Activated naive CD4-positive, alpha-beta T cell treated with anti-CD3 and anti-CD28 coated beads, Interleukin-2, amount 50 U/mL, for 24 hours (primary cell): ENCODE results near the gene CTDSP1.

Experiments
- H3K27ac Mint-ChIP-seq: one replicate; pipeline ENCODE4 v1.8.0; 2021; ENCODE audit warnings: mild to moderate bottlenecking, mixed read lengths
- H3K27me3 Mint-ChIP-seq: one replicate; pipeline ENCODE4 v1.8.0; 2021; ENCODE audit warnings: mixed read lengths
- H3K36me3 Mint-ChIP-seq: one replicate; pipeline ENCODE4 v1.8.0; 2021; ENCODE audit warnings: mixed read lengths
- H3K4me1 Mint-ChIP-seq: one replicate; pipeline ENCODE4 v1.8.0; 2021; ENCODE audit warnings: mixed read lengths
- H3K4me3 Mint-ChIP-seq: one replicate; pipeline ENCODE4 v1.8.0; 2021; ENCODE audit warnings: mild to moderate bottlenecking, mixed read lengths
- H3K9me3 Mint-ChIP-seq: one replicate; pipeline ENCODE4 v1.8.0; 2021; ENCODE audit warnings: mixed read lengths

CTDSP1 gene

DNA sequence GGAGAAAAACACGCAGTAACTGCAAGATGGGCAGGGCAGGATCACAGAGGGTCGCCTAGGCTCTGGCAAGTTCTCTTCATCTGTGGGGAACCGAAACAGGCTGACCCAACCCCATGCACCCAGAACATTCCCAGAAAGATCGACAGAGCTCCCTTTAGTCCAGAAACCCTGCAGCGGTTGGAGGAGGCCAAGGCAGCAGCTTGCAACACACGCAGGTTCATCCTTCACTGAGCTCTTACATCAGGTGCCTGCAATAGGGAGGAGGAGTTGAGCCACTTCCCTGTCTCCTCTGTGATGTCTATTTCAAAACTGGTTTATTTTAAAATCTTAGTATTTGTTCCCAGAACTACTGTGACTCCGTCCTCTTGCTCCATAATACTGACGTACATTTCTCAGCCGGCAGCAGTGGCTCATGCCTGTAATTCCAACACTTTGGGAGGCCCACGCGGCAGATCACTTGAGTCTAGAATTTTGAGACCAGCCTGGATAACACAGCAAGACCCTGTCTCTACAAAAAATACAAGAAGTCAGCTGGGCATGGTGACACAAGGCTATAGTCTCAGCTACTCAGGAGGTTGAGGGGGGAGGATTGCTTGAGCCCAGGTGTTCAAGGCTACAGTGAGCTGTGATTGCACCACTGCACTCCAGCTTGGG is 29.1 kb upstream of the CTDSP1 start:
- Mint-ChIP-seq H3K9me3 (no peaks in the 10 kb centered on the region), H3K27ac (no peak overlapping the region), H3K36me3 (no peaks in the 10 kb centered on the region), H3K4me3 (no peak overlapping the region), H3K4me1 (peaks cover 28% of the 10 kb centered on the region), H3K27me3 (no peaks in the 10 kb centered on the region)

DNA sequence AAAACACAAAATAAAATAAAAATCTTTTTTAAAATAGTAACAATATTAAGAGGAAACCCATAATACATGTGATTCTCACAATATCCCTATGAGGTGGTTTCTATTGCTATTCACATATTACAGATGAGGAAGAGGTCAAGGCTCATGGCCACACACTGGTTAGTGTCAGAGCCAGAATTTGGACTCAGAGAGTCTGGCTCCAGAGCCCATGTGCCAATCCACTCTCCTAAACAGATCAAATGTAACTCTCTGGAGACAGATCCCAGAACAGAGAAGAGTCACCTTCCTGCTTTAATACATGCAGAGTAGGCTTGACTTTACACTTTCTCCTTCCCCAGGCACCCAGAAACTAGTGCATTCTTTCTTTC is 27.7 kb upstream of the CTDSP1 start:
- no peaks in the 10 kb centered on the region for H3K27me3 Mint-ChIP-seq
- peaks cover 26% of the 10 kb centered on the region for H3K4me1 Mint-ChIP-seq
- no peaks in the 10 kb centered on the region for H3K9me3 Mint-ChIP-seq
- H3K27ac Mint-ChIP-seq: no peak overlapping the region
- no peak overlapping the region for H3K4me3 Mint-ChIP-seq
- H3K36me3 Mint-ChIP-seq: no peaks in the 10 kb centered on the region

DNA sequence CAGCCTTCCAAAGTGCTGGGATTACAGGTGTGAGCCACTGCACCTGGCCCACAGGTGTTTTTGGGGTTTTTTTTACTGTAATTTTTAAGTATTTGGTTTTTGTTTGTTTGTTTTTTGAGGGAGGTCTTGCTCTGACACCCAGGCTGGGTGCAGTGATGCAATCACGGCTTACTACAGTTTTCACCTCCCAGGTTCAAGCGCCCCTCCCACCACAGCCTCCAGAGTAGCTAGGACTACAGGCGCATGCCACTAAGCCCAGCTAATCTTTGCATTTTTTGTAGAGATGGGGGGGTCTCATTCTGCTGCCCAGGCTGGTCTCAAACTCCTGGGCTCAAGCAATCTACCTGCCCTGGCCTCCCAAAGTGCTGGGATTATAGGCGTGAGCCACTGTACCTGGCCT is 24.9 kb upstream of the CTDSP1 start:
- H3K4me3 Mint-ChIP-seq: no peak overlapping the region
- no peak overlapping the region for H3K27ac Mint-ChIP-seq

DNA sequence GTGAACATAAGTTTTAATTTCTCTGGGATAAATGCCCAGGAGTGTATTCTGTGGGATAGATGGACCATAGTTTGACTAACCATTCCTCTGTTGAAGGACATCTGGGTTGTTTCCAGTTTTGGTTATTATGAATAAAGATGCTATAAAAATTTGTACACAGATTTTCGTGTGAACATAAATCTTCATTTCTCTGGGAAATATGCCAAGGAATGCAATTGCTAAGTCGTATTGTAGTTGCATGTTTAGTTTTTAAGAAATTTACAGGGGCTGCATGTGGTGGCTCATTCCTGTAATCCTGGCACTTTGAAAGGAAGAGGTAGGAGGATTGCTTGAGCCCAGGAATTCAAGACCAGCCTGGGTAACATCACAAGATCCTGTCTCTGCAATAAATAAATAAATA is 24.5 kb upstream of the CTDSP1 start:
- no peak overlapping the region for H3K27ac Mint-ChIP-seq
- peaks cover 2% of the 10 kb centered on the region for H3K4me1 Mint-ChIP-seq
- H3K4me3 Mint-ChIP-seq: no peak overlapping the region
- H3K27me3 Mint-ChIP-seq: no peaks in the 10 kb centered on the region
- no peaks in the 10 kb centered on the region for H3K9me3 Mint-ChIP-seq
- H3K36me3 Mint-ChIP-seq: no peaks in the 10 kb centered on the region

More for the DNA sequence above, 24.9 kb upstream of the CTDSP1 start:
- Mint-ChIP-seq H3K36me3 (no peaks in the 10 kb centered on the region), H3K4me1 (peaks cover 6% of the 10 kb centered on the region), H3K27me3 (no peaks in the 10 kb centered on the region), H3K9me3 (no peaks in the 10 kb centered on the region)

GRCh38 chr2:218378053-218378452 is 21.6 kb upstream of the CTDSP1 start:
- Mint-ChIP-seq H3K4me3 (no peak overlapping the region), H3K9me3 (no peaks in the 10 kb centered on the region), H3K27ac (no peak overlapping the region), H3K27me3 (no peaks in the 10 kb centered on the region), H3K36me3 (no peaks in the 10 kb centered on the region), H3K4me1 (peaks cover 3% of the 10 kb centered on the region)

- no peak within 1 kb of the TSS for H3K4me3 Mint-ChIP-seq
- H3K9me3 Mint-ChIP-seq: no peaks in the 10 kb centered on the region
- H3K36me3 Mint-ChIP-seq: no peaks in the 10 kb centered on the region
- H3K4me1 Mint-ChIP-seq: peaks cover 3% of the 10 kb centered on the region
- no peaks in the 10 kb centered on the region for H3K27me3 Mint-ChIP-seq
- H3K27ac Mint-ChIP-seq: no peak within 1 kb of the TSS
These were observed 17.7 kb upstream of the CTDSP1 start, which contains the start of gene SLC11A1 for GRCh38 chr2:218381916-218382366. Gene SLC11A1 (plus strand): TSS chr2:218382273. CDS start chr2:218382369, 96 bp downstream.

- no peaks in the 10 kb centered on the region for H3K36me3 Mint-ChIP-seq
- H3K4me3 Mint-ChIP-seq: no peak overlapping the region
- no peak overlapping the region for H3K27ac Mint-ChIP-seq
- peaks cover 9% of the 10 kb centered on the region for H3K4me1 Mint-ChIP-seq
- no peaks in the 10 kb centered on the region for H3K9me3 Mint-ChIP-seq
- H3K27me3 Mint-ChIP-seq: no peaks in the 10 kb centered on the region
These were observed 16.9 kb upstream of the CTDSP1 start for GRCh38 chr2:218382785-218383184.

DNA sequence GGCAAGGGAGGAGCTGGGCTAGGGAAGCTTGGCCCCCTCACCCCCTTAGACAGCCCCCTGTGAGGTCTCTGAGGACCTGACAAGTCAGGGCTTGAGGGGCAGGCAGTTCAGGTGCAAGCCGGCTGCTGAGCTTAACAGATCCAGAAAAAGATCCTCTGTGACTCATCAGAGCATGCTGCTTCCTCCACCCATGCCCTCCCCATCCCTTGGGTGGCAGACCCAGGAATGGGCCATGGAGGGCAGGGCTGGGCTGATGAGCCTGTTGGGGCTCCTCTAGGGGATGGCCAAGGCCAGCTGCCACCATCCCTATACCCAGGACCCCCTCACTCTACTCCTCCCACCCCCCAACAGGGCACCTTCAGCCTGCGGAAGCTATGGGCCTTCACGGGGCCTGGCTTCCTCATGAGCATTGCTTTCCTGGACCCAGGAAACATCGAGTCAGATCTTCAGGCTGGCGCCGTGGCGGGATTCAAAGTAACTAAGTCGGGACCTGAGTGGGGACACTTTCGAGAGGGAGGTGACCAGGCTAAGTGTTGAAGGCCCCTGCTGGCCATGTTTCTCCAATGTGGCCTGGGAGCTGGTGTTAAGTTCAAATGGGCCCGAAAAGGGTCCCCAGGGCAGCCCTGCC is 15.7 kb upstream of the CTDSP1 start:
- Mint-ChIP-seq H3K36me3 (no peaks in the 10 kb centered on the region), H3K4me1 (peaks cover 9% of the 10 kb centered on the region), H3K4me3 (no peak overlapping the region), H3K9me3 (no peaks in the 10 kb centered on the region), H3K27ac (peak overlapping the region; percentile 65), H3K27me3 (no peaks in the 10 kb centered on the region)

GRCh38 chr2:218384975-218385374 is 14.7 kb upstream of the CTDSP1 start:
- Mint-ChIP-seq H3K27ac (no peak overlapping the region), H3K36me3 (no peaks in the 10 kb centered on the region), H3K4me3 (no peak overlapping the region), H3K27me3 (no peaks in the 10 kb centered on the region), H3K4me1 (peaks cover 9% of the 10 kb centered on the region), H3K9me3 (no peaks in the 10 kb centered on the region)

GRCh38 chr2:218386505-218387368 is 12.9 kb upstream of the CTDSP1 start:
- H3K27me3 Mint-ChIP-seq: no peaks in the 10 kb centered on the region
- H3K9me3 Mint-ChIP-seq: no peaks in the 10 kb centered on the region
- no peaks in the 10 kb centered on the region for H3K36me3 Mint-ChIP-seq
- H3K4me3 Mint-ChIP-seq: no peak overlapping the region
- peaks cover 7% of the 10 kb centered on the region for H3K4me1 Mint-ChIP-seq
- peak overlapping the region; percentile 8 for H3K27ac Mint-ChIP-seq

DNA sequence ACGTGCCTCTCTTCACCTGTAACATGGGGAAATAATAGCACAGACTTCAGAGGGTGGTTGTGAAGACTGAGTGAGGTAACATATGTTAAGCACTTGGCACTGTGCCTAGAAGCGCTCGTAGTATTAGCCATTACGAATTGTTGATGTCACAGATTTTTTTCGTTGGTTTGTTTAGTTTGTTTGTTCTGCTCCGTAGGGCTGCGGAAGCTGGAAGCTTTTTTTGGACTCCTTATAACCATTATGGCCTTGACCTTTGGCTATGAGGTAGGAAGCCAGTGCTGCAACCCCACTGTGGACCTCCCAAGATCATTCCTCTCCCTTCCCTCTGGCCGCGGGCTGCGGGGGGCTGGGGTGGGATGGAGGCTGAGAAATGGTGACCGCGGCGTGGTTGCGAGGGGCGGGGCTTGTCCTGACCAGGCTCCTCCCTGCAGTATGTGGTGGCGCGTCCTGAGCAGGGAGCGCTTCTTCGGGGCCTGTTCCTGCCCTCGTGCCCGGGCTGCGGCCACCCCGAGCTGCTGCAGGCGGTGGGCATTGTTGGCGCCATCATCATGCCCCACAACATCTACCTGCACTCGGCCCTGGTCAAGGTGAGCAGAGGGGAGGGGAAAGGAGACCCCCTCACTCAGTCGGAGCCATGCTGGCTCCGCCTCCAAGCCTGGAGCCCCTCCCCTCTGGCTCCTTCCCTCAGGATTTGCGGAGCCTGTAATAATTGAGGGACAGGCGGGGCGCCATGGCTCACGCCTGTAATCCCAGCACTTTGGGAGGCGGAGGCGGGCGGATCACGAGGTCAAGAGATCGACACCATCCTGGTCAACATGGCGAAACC is 12.1 kb upstream of the CTDSP1 start:
- Mint-ChIP-seq H3K36me3 (no peaks in the 10 kb centered on the region), H3K27ac (no peak overlapping the region), H3K9me3 (no peaks in the 10 kb centered on the region), H3K27me3 (no peaks in the 10 kb centered on the region), H3K4me1 (peaks cover 6% of the 10 kb centered on the region), H3K4me3 (peak overlapping the region; percentile 53)

GRCh38 chr2:218389333-218390150 is 10.1 kb upstream of the CTDSP1 start:
- no peaks in the 10 kb centered on the region for H3K27me3 Mint-ChIP-seq
- no peak overlapping the region for H3K4me3 Mint-ChIP-seq
- H3K36me3 Mint-ChIP-seq: no peaks in the 10 kb centered on the region
- H3K4me1 Mint-ChIP-seq: peaks cover 9% of the 10 kb centered on the region
- H3K9me3 Mint-ChIP-seq: no peaks in the 10 kb centered on the region
- peak overlapping the region; percentile 64 for H3K27ac Mint-ChIP-seq

GRCh38 chr2:218391202-218391601 is 8.5 kb upstream of the CTDSP1 start:
- peaks cover 15% of the 10 kb centered on the region for H3K4me1 Mint-ChIP-seq
- H3K9me3 Mint-ChIP-seq: no peaks in the 10 kb centered on the region
- peak overlapping the region; percentile 51 for H3K27ac Mint-ChIP-seq
- no peaks in the 10 kb centered on the region for H3K36me3 Mint-ChIP-seq
- no peak overlapping the region for H3K4me3 Mint-ChIP-seq
- H3K27me3 Mint-ChIP-seq: no peaks in the 10 kb centered on the region

DNA sequence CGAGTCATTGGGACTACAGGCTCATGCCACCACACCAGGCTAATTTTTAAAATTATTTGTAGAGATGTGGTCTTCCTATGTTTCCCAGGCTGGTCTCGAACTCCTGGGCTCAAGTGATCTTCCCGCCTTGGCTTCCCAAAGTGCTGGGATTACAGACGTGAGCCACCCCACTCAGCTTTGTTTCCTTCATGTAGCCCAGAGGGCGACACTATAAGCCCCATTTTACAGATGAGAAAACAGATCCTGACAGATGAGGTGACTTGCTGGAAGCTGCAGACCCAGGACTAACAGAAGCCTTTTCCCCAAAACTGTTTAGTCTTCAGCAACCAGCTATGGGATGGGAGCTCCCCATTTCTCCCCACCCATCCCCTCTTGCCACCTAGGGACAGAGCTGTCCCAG is 7.2 kb upstream of the CTDSP1 start:
- no peaks in the 10 kb centered on the region for H3K27me3 Mint-ChIP-seq
- H3K4me3 Mint-ChIP-seq: no peak overlapping the region
- no peaks in the 10 kb centered on the region for H3K9me3 Mint-ChIP-seq
- H3K27ac Mint-ChIP-seq: no peak overlapping the region
- H3K4me1 Mint-ChIP-seq: peaks cover 23% of the 10 kb centered on the region
- no peaks in the 10 kb centered on the region for H3K36me3 Mint-ChIP-seq
